IMR-90 (cell line): ENCODE data around the gene TENM4. TPM values are rescaled to one million over a fixed set of nuclear protein-coding genes. Genes with fewer than 3 reads are reported as not detected.

ENCODE experiments used
- ATAC-seq: fragments of 200-7000 bp; cut with Tn5 transposase; 2 replicates; pipeline ENCODE4 v1.9.1; 2020; ENCODE audit warnings: low read depth, mild to moderate bottlenecking, moderate library complexity
- BruUV-seq: library from RNA; stranded (reverse); fragments of 400-500 nt; replicated peaks from 2 replicates; lab custom pipeline; 2021; lab: Mats Ljungman, UMichigan
- CTCF ChIA-PET: fragments of 300-600 bp; formaldehyde crosslinking; extraction: SDS; loops from one replicate; lab custom pipeline; 2021; ENCODE audit warnings: antibody characterized with exemption; lab: Yijun Ruan, JAX
- POLR2A ChIA-PET: fragments of 300-600 bp; sonication (Branson Sonifier 250); formaldehyde crosslinking; loops from one replicate; lab custom pipeline; 2022; ENCODE audit warnings: antibody characterized with exemption; ENCODE audit not compliant: unreplicated experiment; lab: Charles Lee
- DNase-seq: peaks from one replicate; pipeline ENCODE4 v3.0.0; 2013
- H2AFZ ChIP-seq: replicated peaks from 2 replicates; pipeline ENCODE3; 2013; ENCODE audit warnings: low read length, mild to moderate bottlenecking; ENCODE audit not compliant: poor library complexity
- H2AK5ac ChIP-seq: 2 replicates; pipeline ENCODE4 v1.6.1; 2013; ENCODE audit warnings: low read depth, low read length, inconsistent platforms
- H2AK9ac ChIP-seq: replicated peaks from 2 replicates; pipeline ENCODE3; 2013; ENCODE audit warnings: mild to moderate bottlenecking, low read depth, low read length, moderate library complexity; ENCODE audit not compliant: poor library complexity
- H2BK120ac ChIP-seq: 2 replicates; pipeline ENCODE4 v1.6.1; 2013; ENCODE audit warnings: low read depth, low read length, inconsistent platforms
- H2BK15ac ChIP-seq: 3 replicates; pipeline ENCODE4 v1.6.1; 2013; ENCODE audit warnings: low read depth, low read length, inconsistent platforms
- H2BK20ac ChIP-seq: 2 replicates; pipeline ENCODE4 v1.6.1; 2013; ENCODE audit warnings: low read depth, mild to moderate bottlenecking, inconsistent platforms, low read length, moderate library complexity
- H2BK5ac ChIP-seq: 2 replicates; pipeline ENCODE4 v1.6.1; 2013; ENCODE audit warnings: mild to moderate bottlenecking, low read depth, low read length, inconsistent platforms; ENCODE audit not compliant: poor library complexity, severe bottlenecking
- H3K14ac ChIP-seq: replicated peaks from 2 replicates; pipeline ENCODE4 v1.6.1; 2013; ENCODE audit warnings: low read depth, low read length, inconsistent platforms
- H3K18ac ChIP-seq: 2 replicates; pipeline ENCODE4 v1.6.1; 2013; ENCODE audit warnings: low read depth, low read length, control low read depth
- H3K23ac ChIP-seq: 2 replicates; pipeline ENCODE4 v1.6.1; 2013; ENCODE audit warnings: low read depth, low read length, inconsistent platforms
- H3K27ac ChIP-seq: 2 replicates; pipeline ENCODE4 v1.5.1; 2013; ENCODE audit warnings: mild to moderate bottlenecking, control low read depth, low read length; ENCODE audit not compliant: insufficient read depth
- H3K27me3 ChIP-seq: 2 replicates; pipeline ENCODE4 v1.6.1; 2013; ENCODE audit warnings: low read length; ENCODE audit not compliant: control insufficient read depth, insufficient read depth
- H3K36me3 ChIP-seq: 2 replicates; pipeline ENCODE4 v1.6.1; 2013; ENCODE audit warnings: low read length, mixed read lengths; ENCODE audit not compliant: control insufficient read depth, insufficient read depth
- H3K4ac ChIP-seq: 2 replicates; pipeline ENCODE4 v1.6.1; 2013; ENCODE audit warnings: low read depth, low read length, inconsistent platforms
- H3K4me1 ChIP-seq: 2 replicates; pipeline ENCODE4 v1.6.1; 2013; ENCODE audit warnings: low read length, mixed read lengths; ENCODE audit not compliant: control insufficient read depth, insufficient read depth
- H3K4me2 ChIP-seq: 2 replicates; pipeline ENCODE4 v1.6.1; 2013; ENCODE audit warnings: low read depth, mild to moderate bottlenecking, control low read depth, low read length, moderate library complexity
- H3K4me3 ChIP-seq: 2 replicates; pipeline ENCODE4 v1.5.1; 2013; ENCODE audit warnings: low read depth, mild to moderate bottlenecking, control low read depth, low read length, moderate library complexity; ENCODE audit not compliant: insufficient read depth
- H3K56ac ChIP-seq: 2 replicates; pipeline ENCODE4 v1.6.1; 2013; ENCODE audit warnings: low read length, inconsistent platforms; ENCODE audit not compliant: insufficient read depth; ENCODE audit errors: extremely low read depth
- H3K79me1 ChIP-seq, 2 experiments: 2 replicates each; pipeline ENCODE4 v1.6.1; 2013; ENCODE audit warnings: low read length in 2 of 2, inconsistent platforms in 1 of 2, low read depth in 1 of 2
- H3K9ac ChIP-seq: 2 replicates; pipeline ENCODE4 v1.6.1; 2013; ENCODE audit warnings: low read depth, low read length, control low read depth
- H3K9me1 ChIP-seq: 2 replicates; pipeline ENCODE4 v1.6.1; 2013; ENCODE audit warnings: low read length, inconsistent platforms; ENCODE audit not compliant: insufficient read depth
- H3K9me3 ChIP-seq: 2 replicates; pipeline ENCODE4 v1.6.1; 2013; ENCODE audit warnings: low read length; ENCODE audit not compliant: control insufficient read depth, insufficient read depth
- H4K20me1 ChIP-seq: 2 replicates; pipeline ENCODE4 v1.6.1; 2013; ENCODE audit warnings: low read length, inconsistent platforms; ENCODE audit not compliant: insufficient read depth
- H4K5ac ChIP-seq: 2 replicates; pipeline ENCODE4 v1.6.1; 2013; ENCODE audit warnings: mild to moderate bottlenecking, low read depth, low read length, control low read depth
- H4K8ac ChIP-seq, 2 experiments: 2 replicates each; pipeline ENCODE4 v1.6.1; 2013; ENCODE audit warnings: low read depth in 2 of 2, low read length in 2 of 2, control low read depth in 1 of 2, inconsistent platforms in 1 of 2
- H4K91ac ChIP-seq: 2 replicates; pipeline ENCODE4 v1.6.1; 2013; ENCODE audit warnings: low read depth, low read length, inconsistent platforms; ENCODE audit not compliant: insufficient read depth
- RCOR1 ChIP-seq: IDR thresholded peaks from 2 replicates; pipeline ENCODE4 v1.6.1; 2012; ENCODE audit warnings: mild to moderate bottlenecking, low read length, improper control_type of control experiment; ENCODE audit not compliant: insufficient replicate concordance
- WGBS, 2 experiments: methylation state at CpG; one replicate each; pipeline versions ENCODE4 v1.1.5 to v1.1.7; 2013; ENCODE audit warnings: missing lambda C conversion rate in 2 of 2; ENCODE audit not compliant: insufficient read length in 1 of 2; ENCODE audit errors: extremely low coverage in 2 of 2; 5-methylcytosine and 5-hydroxymethylcytosine counted together
- dilution Hi-C: fragments of 300-500 bp; cut with HindIII; formaldehyde crosslinking; loops from one replicate; pipeline ENCODE4 v1.14.3; 2018; ENCODE audit warnings: low sequenced_read_pairs; ENCODE audit not compliant: unreplicated experiment
- in situ Hi-C: fragments of 300-500 bp; cut with MboI; formaldehyde crosslinking; loops from 3 replicates; pipeline ENCODE4 v1.14.3; 2019; ENCODE audit warnings: low sequenced_read_pairs, inconsistent platforms, mixed read lengths
- intact Hi-C: fragments of 100-400 bp; cut with micrococcal nuclease; formaldehyde crosslinking; loops from 2 replicates; pipeline ENCODE4 v1.10.0; 2022
- polyA plus RNA-seq, 3 experiments: library from polyadenylated mRNA; depleted of rRNA; stranded (reverse); fragments of >200 nt; gene quantifications; 2 replicates each; pipeline ENCODE4 v1.2.3, GENCODE V29; 2012; ENCODE audit warnings: low replicate concordance in 1 of 3
- total RNA-seq: library from RNA; depleted of rRNA; stranded (reverse); fragments of >200 nt; gene quantifications from 2 replicates; pipeline ENCODE4 v1.2.3, GENCODE V29; 2012

Gene TENM4
- total and polyA plus RNA-seq, 2 of the 4 experiments (the other 2 are of a cell fraction), result 7.4 to 9.0 TPM

- no peak for TF ChIP-seq RCOR1
- no peak overlapping the region for H3K14ac ChIP-seq
- no peak overlapping the region for H2AK9ac ChIP-seq
- no peak overlapping the region for H2BK120ac ChIP-seq
- DNase-seq, result no peak
- no TSS peak for BruUV-seq
- POLR2A ChIA-PET, result no interaction called here
- H3K9ac ChIP-seq, result no peak overlapping the region
- no peak overlapping the region for H2BK5ac ChIP-seq
- no peak overlapping the region for H3K4me2 ChIP-seq
- no peak overlapping the region for H3K27ac ChIP-seq
- H2AK5ac ChIP-seq, result no peak overlapping the region
- no peaks in the 10 kb centered on the region for H3K79me1 ChIP-seq
- H3K4me3 ChIP-seq, result no peak overlapping the region
- no peak overlapping the region for H3K56ac ChIP-seq
- no peak overlapping the region for H4K91ac ChIP-seq
- H4K5ac ChIP-seq, result no peak overlapping the region
- no peak overlapping the region for H2AFZ ChIP-seq
- no peak overlapping the region for H3K4ac ChIP-seq
- H3K9me1 ChIP-seq, result no peaks in the 10 kb centered on the region
- H3K9me3 ChIP-seq, result no peaks in the 10 kb centered on the region
- CTCF ChIA-PET, result no interaction called here
- dilution Hi-C loops, result no loop called here
- no peaks in the 10 kb centered on the region for H3K4me1 ChIP-seq
- H4K20me1 ChIP-seq, result no peaks in the 10 kb centered on the region
- H3K36me3 ChIP-seq, result no peaks in the 10 kb centered on the region
- intact Hi-C loops, result no loop called here
- no peak overlapping the region for H2BK20ac ChIP-seq
- in situ Hi-C loops, result no loop called here
- no peak overlapping the region for H4K8ac ChIP-seq
- H3K27me3 ChIP-seq, result peaks cover 10% of the 10 kb centered on the region
- no peak overlapping the region for H2BK15ac ChIP-seq
- no peak overlapping the region for H3K18ac ChIP-seq
- no peak for ATAC-seq
- WGBS, 2 experiments, result 83% methylated on average over 1 of the region's 5 CpGs; no CpG with 5 or more reads in 1 of the 2 experiments
- no peak overlapping the region for H3K23ac ChIP-seq
Observed at GRCh38 chr11:79458709-79459108, 17.9 kb upstream of the TENM4 start.
